Esophagus squamous epithelium (tissue), 5 donors: ENCODE measurements around the gene PPM1L. TPM values are rescaled to one million over a fixed set of nuclear protein-coding genes. Genes with fewer than 3 reads are reported as not detected.
"Not testable (repeated sequence)": the region's sequence is repeated elsewhere in the genome, so short reads cannot be mapped to it uniquely, and the experiment has no call there.

Experiments used
- DNase-seq: peaks from one replicate; lab custom pipeline; 2025; lab: John Stamatoyannopoulos, UW
- H3K27ac ChIP-seq, 4 donors: fragments of 200-600 bp; sonication (generic); one replicate each; pipeline ENCODE4 v1.5.1; 2016 to 2019; ENCODE audit warnings: mild to moderate bottlenecking in 1 of 4
- H3K27me3 ChIP-seq, 4 donors: fragments of 200-600 bp; sonication (generic); 1 replicate in 3 of 4; 2 replicates in 1 of 4; pipeline versions ENCODE4 v1.5.1 to v1.6.0; 2017 to 2021; ENCODE audit warnings: antibody characterized with exemption in 1 of 4
- H3K36me3 ChIP-seq, 3 donors: fragments of 200-600 bp; sonication (generic); one replicate each; pipeline ENCODE4 v1.5.1; 2016 to 2019
- H3K4me1 ChIP-seq, 3 donors: fragments of 200-600 bp; sonication (generic); one replicate each; pipeline ENCODE4 v1.5.1; 2017 to 2019
- H3K4me3 ChIP-seq, 4 donors: fragments of 200-600 bp; sonication (generic); 1 replicate in 3 of 4; 2 replicates in 1 of 4; pipeline ENCODE4 v1.5.1; 2016 to 2019; ENCODE audit warnings: mild to moderate bottlenecking in 2 of 4, moderate library complexity in 1 of 4
- H3K9me3 ChIP-seq, 3 donors: fragments of 200-600 bp; sonication (generic); one replicate each; pipeline ENCODE4 v1.5.1; 2016 to 2019
- CTCF ChIP-seq, 6 experiments: fragments of 450-650 bp in 4 of 6; fragments of 200-600 bp in 2 of 6; sonication (generic) in 2 of 6; IDR thresholded peaks; one replicate each; pipeline ENCODE4 v1.5.1; 2016 to 2019; ENCODE audit warnings: antibody characterized with exemption in 6 of 6, mild to moderate bottlenecking in 4 of 6, moderate library complexity in 4 of 6
- POLR2A ChIP-seq, 4 donors: fragments of 450-650 bp; IDR thresholded peaks; one replicate each; pipeline ENCODE4 v1.6.1; 2017; ENCODE audit warnings: antibody characterized with exemption in 4 of 4, mild to moderate bottlenecking in 4 of 4, moderate library complexity in 3 of 4
- WGBS, 2 donors: methylation state at CpG; one replicate each; pipeline ENCODE4 v1.1.5; 2018; 5-methylcytosine and 5-hydroxymethylcytosine counted together
- intact Hi-C: fragments of 100-400 bp; cut with DNase I; formaldehyde crosslinking; loops from one replicate; pipeline ENCODE4 v1.15.0; 2022
- total RNA-seq, 4 donors: library from RNA; depleted of rRNA; stranded (reverse); fragments of >200 nt; gene quantifications; one replicate each; pipeline ENCODE4 v1.1.0, GENCODE V29; 2016
- donor health status: DM: yes; HTN: yes; CAD: no.

PPM1L gene
- total RNA-seq, 4 donors from 2014 or later, result 9.1 to 18.1 (median 12.1) TPM

- 62 to 75% methylated on average over 2 of the region's 2 CpGs for WGBS, 2 donors
- no peaks in the 10 kb centered on the region for H3K36me3 ChIP-seq
- no peak for DNase-seq
- no peak overlapping the region for H3K4me3 ChIP-seq
- no peaks in the 10 kb centered on the region for H3K9me3 ChIP-seq
- intact Hi-C loops, result no loop called here
- TF ChIP-seq CTCF (IDR thresholded peaks at IDR 0.05), result no peak
- no peak for TF ChIP-seq POLR2A (IDR thresholded peaks at IDR 0.05)
- no peak overlapping the region for H3K27ac ChIP-seq
- no peaks in the 10 kb centered on the region for H3K4me1 ChIP-seq
- no peaks in the 10 kb centered on the region for H3K27me3 ChIP-seq
These were observed 217.2 kb downstream of the PPM1L start for GRCh38 chr3:160973067-160973809.

GRCh38 chr3:160977773-160978172, 221.7 kb downstream of the PPM1L start:
- intact Hi-C loops, result no loop called here
- Histone ChIP-seq H3K4me3 (no peak overlapping the region), H3K4me1 (no peaks in the 10 kb centered on the region), H3K27ac (no peak overlapping the region), H3K9me3 (no peaks in the 10 kb centered on the region), H3K36me3 (no peaks in the 10 kb centered on the region), H3K27me3 (no peaks in the 10 kb centered on the region)
- no peak for DNase-seq
- TF ChIP-seq POLR2A (IDR thresholded peaks at IDR 0.05) (no peak), CTCF (IDR thresholded peaks at IDR 0.05) (no peak)

GRCh38 chr3:160980740-160981139, 224.7 kb downstream of the PPM1L start:
- no peaks in the 10 kb centered on the region for H3K27me3 ChIP-seq
- intact Hi-C loops, result no loop called here
- no peaks in the 10 kb centered on the region for H3K36me3 ChIP-seq
- no peak for TF ChIP-seq POLR2A (IDR thresholded peaks at IDR 0.05)
- TF ChIP-seq CTCF (IDR thresholded peaks at IDR 0.05), result no peak
- no peak overlapping the region for H3K27ac ChIP-seq
- no peak for DNase-seq
- peaks cover 0 to 17% (median 0%) of the 10 kb centered on the region in 3 donors for H3K9me3 ChIP-seq
- no peak overlapping the region for H3K4me3 ChIP-seq
- 61 to 68% methylated on average over 2 of the region's 2 CpGs for WGBS, 2 donors
- H3K4me1 ChIP-seq, result no peaks in the 10 kb centered on the region

- TF ChIP-seq CTCF (IDR thresholded peaks at IDR 0.05) (no peak), POLR2A (IDR thresholded peaks at IDR 0.05) (no peak)
- 73 to 91% methylated on average over 3 of the region's 3 CpGs for WGBS, 2 donors
- intact Hi-C loops, result no loop called here
- Histone ChIP-seq H3K36me3 (no peaks in the 10 kb centered on the region), H3K4me1 (no peaks in the 10 kb centered on the region), H3K4me3 (no peak overlapping the region), H3K27me3 (no peaks in the 10 kb centered on the region), H3K9me3 (peaks cover 0 to 17% (median 0%) of the 10 kb centered on the region in 3 donors), H3K27ac (no peak overlapping the region)
- no peak for DNase-seq
These were observed 225.3 kb downstream of the PPM1L start for GRCh38 chr3:160981217-160981938.

GRCh38 chr3:160982491-160982890, 226.5 kb downstream of the PPM1L start:
- H3K27me3 ChIP-seq, result no peaks in the 10 kb centered on the region
- DNase-seq, result no peak
- intact Hi-C loops, result no loop called here
- H3K4me1 ChIP-seq, result no peaks in the 10 kb centered on the region
- 52 to 69% methylated on average over 1 of the region's 1 CpG for WGBS, 2 donors
- H3K4me3 ChIP-seq, result no peak overlapping the region
- H3K9me3 ChIP-seq, result peaks cover 0 to 17% (median 0%) of the 10 kb centered on the region in 3 donors
- no peak for TF ChIP-seq POLR2A (IDR thresholded peaks at IDR 0.05)
- no peak for TF ChIP-seq CTCF (IDR thresholded peaks at IDR 0.05)
- no peaks in the 10 kb centered on the region for H3K36me3 ChIP-seq
- H3K27ac ChIP-seq, result no peak overlapping the region

GRCh38 chr3:160983900-160984299, 227.9 kb downstream of the PPM1L start:
- DNase-seq, H3K4me1 ChIP-seq, intact Hi-C loops, H3K27me3 ChIP-seq, H3K4me3 ChIP-seq, H3K27ac ChIP-seq, H3K36me3 ChIP-seq: not testable (repeated sequence)
- H3K9me3 ChIP-seq, result peaks cover 0 to 17% (median 0%) of the 10 kb centered on the region in 3 donors
- 69 to 88% methylated on average over 5 to 6 of the region's 6 CpGs for WGBS, 2 donors
